ENCODE results near the gene TSPAN18. TPM values are rescaled to one million over a fixed set of nuclear protein-coding genes. Genes with fewer than 3 reads are reported as not detected.

Gene TSPAN18
- total RNA-seq, 1 experiment from 2014 or later: 2.8 TPM

DNA sequence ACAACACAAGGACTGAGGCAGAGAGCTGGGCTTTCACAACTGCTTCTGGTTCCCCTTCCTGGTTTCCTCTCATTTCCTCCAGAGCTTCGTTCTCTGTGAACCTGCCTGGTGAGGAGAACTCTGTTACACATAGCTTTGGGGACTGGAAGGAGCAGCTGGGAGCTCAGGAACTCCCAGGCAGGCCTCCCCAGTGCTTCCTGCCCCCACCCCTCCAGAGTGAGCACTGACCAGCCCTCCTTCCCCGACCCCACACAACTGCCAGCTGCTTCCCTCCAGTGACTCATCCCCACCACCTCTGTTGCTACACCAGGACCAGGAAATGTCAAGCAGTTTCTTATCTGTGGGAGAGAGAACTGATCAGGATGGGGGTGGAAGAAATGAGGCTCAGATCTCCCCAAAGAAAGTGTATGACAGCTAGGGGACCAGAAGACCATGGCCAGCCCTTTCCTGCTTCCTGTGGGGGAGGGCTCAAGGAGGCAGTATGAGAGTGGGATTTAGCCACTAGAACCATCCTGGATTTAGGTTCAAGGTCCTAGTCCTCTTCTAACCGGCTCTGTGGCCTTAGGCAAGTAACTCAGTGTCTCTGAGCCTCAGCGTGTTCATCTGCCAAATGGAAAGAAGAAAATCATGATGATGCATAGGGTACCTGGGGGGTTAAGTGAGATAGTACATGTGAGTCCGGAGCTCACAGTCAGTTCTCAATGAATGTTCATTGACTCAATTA, 228.4 kb downstream of the TSPAN18 start:
- TF ChIP-seq, protein P1, sequence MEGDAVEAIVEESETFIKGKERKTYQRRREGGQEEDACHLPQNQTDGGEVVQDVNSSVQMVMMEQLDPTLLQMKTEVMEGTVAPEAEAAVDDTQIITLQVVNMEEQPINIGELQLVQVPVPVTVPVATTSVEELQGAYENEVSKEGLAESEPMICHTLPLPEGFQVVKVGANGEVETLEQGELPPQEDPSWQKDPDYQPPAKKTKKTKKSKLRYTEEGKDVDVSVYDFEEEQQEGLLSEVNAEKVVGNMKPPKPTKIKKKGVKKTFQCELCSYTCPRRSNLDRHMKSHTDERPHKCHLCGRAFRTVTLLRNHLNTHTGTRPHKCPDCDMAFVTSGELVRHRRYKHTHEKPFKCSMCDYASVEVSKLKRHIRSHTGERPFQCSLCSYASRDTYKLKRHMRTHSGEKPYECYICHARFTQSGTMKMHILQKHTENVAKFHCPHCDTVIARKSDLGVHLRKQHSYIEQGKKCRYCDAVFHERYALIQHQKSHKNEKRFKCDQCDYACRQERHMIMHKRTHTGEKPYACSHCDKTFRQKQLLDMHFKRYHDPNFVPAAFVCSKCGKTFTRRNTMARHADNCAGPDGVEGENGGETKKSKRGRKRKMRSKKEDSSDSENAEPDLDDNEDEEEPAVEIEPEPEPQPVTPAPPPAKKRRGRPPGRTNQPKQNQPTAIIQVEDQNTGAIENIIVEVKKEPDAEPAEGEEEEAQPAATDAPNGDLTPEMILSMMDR (conservative IDR thresholded peaks at IDR 0.05; ENCODE audit: low read depth, low read length): no peak
- no peak for TF ChIP-seq EZH2 (IDR thresholded peaks at IDR 0.05; ENCODE audit: borderline replicate concordance, low read depth, low read length, poor library complexity, severe bottlenecking)
- ChIA-PET CTCF (interaction anchor here (1.4 kb wide), 1 partner anchor 18 kb away, joined by 8 read pairs; no protein-coding TSS in a partner anchor), POLR2A (ENCODE audit: low non-redundant PET) (no interaction called here)
- BruUV-seq (replicated peaks): no TSS peak
- Histone ChIP-seq H3K9me3 (ENCODE audit: low read depth, low read length, poor library complexity, severe bottlenecking) (no peaks in the 10 kb centered on the region), H3K36me3 (ENCODE audit: insufficient read depth, low read length, poor library complexity, severe bottlenecking) (no peaks in the 10 kb centered on the region), H3K27me3 (replicated peaks; ENCODE audit: insufficient read depth, low read depth, low read length, poor library complexity) (no peaks in the 10 kb centered on the region), H3K4me1 (ENCODE audit: insufficient read depth, low read length, poor library complexity, severe bottlenecking) (peaks cover 22% of the 10 kb centered on the region), H3K27ac (ENCODE audit: low read depth, low read length, poor library complexity, severe bottlenecking) (no peak overlapping the region), H3K4me3 (ENCODE audit: low read depth, low read length, poor library complexity, severe bottlenecking) (no peak overlapping the region)
- intact Hi-C loops (cut with micrococcal nuclease; ENCODE audit: unreplicated experiment): no loop called here
- DNase-seq (ENCODE audit: low spot score): peak; percentile 50

DNA sequence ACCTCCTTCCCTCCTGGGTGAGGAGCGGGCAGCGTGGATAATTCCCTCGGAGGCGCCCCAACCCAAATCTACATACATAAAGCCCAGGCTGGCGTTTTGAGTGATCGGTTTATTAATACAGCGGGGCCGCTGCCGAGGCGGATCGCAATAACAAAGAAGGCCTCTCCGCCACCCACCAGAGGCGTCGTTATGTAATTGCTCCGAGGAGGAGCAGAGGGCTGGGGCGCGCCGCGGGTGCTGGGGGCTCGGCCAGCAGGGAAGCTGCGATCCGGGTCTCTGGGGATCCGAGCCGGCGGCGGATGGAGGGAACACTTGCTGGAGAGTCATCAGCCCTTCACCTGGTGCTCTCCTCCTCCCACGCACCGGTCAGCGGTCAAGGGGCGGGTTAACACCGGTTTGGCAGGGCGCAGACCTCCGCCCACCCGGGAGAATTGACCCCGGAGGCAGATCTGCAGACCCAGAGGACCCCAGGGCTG, 230.3 kb downstream of the TSPAN18 start:
- H3K27ac ChIP-seq (ENCODE audit: low read depth, low read length, poor library complexity, severe bottlenecking): no peak overlapping the region
- H3K9me3 ChIP-seq (ENCODE audit: low read depth, low read length, poor library complexity, severe bottlenecking): no peaks in the 10 kb centered on the region
- H3K4me1 ChIP-seq (ENCODE audit: insufficient read depth, low read length, poor library complexity, severe bottlenecking): peaks cover 18% of the 10 kb centered on the region
- no TSS peak for BruUV-seq (replicated peaks)
- ChIA-PET CTCF (no interaction called here), POLR2A (ENCODE audit: low non-redundant PET) (no interaction called here)
- peak; percentile 63 for DNase-seq (ENCODE audit: low spot score)
- TF ChIP-seq, protein P1 (conservative IDR thresholded peaks at IDR 0.05; ENCODE audit: low read depth, low read length): no peak
- no peak for TF ChIP-seq EZH2 (IDR thresholded peaks at IDR 0.05; ENCODE audit: borderline replicate concordance, low read depth, low read length, poor library complexity, severe bottlenecking)
- intact Hi-C loops (cut with micrococcal nuclease; ENCODE audit: unreplicated experiment): no loop called here
- H3K4me3 ChIP-seq (ENCODE audit: low read depth, low read length, poor library complexity, severe bottlenecking): no peak overlapping the region
- H3K27me3 ChIP-seq (replicated peaks; ENCODE audit: insufficient read depth, low read depth, low read length, poor library complexity): no peaks in the 10 kb centered on the region
- no peaks in the 10 kb centered on the region for H3K36me3 ChIP-seq (ENCODE audit: insufficient read depth, low read length, poor library complexity, severe bottlenecking)

DNA sequence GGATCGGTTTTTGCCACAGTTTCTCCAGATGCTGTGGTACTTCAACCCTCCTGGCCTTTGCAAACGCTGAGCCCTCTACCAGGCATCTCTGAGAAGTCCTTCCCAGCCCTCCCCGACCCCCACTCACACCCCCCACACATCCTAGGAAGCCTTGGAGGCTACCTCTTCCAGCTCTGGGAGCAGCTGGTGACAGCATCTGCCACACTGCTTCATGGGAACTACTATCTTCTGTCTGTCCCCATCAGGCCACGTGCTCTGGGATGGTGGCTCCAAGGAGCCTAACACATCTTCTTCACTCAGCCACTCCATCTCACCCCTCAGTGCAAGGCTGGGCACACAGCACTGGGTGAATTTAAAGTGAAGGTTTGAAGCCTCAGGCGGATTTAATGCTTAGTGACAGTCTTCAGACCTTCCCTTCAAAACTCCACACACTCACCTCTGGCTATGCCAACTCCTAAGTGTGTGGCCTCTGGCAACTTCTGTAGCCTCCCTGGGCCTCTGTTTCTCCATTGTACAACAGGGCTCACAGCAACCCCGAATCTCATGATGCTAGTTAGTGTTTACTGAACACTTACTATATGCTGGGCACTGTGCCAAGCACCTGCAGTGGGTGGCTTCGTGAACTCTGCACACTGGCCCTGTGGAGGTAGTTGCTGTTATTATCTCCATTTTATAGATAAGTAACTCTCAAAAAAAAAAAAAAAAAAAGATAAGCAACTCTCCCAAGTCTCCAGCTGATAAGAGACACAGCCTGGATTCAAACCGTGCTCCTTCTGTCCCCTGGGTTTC, 231.2 kb downstream of the TSPAN18 start:
- no peak overlapping the region for H3K4me3 ChIP-seq (ENCODE audit: low read depth, low read length, poor library complexity, severe bottlenecking)
- ChIA-PET POLR2A (ENCODE audit: low non-redundant PET) (no interaction called here), CTCF (interaction anchor here (0.6 kb wide), 1 partner anchor 603 kb away, joined by 6 read pairs; no protein-coding TSS in a partner anchor)
- no peak for DNase-seq (ENCODE audit: low spot score)
- no peaks in the 10 kb centered on the region for H3K27me3 ChIP-seq (replicated peaks; ENCODE audit: insufficient read depth, low read depth, low read length, poor library complexity)
- H3K4me1 ChIP-seq (ENCODE audit: insufficient read depth, low read length, poor library complexity, severe bottlenecking): peaks cover 18% of the 10 kb centered on the region
- TF ChIP-seq, protein P1 (conservative IDR thresholded peaks at IDR 0.05; ENCODE audit: low read depth, low read length): 0 out of 2 replicates have a peak, but pooled peaks have one; percentile 1
- no peak for TF ChIP-seq EZH2 (IDR thresholded peaks at IDR 0.05; ENCODE audit: borderline replicate concordance, low read depth, low read length, poor library complexity, severe bottlenecking)
- intact Hi-C loops (cut with micrococcal nuclease; ENCODE audit: unreplicated experiment): no loop called here
- no peaks in the 10 kb centered on the region for H3K9me3 ChIP-seq (ENCODE audit: low read depth, low read length, poor library complexity, severe bottlenecking)
- no peak overlapping the region for H3K27ac ChIP-seq (ENCODE audit: low read depth, low read length, poor library complexity, severe bottlenecking)
- BruUV-seq (replicated peaks): no TSS peak
- no peaks in the 10 kb centered on the region for H3K36me3 ChIP-seq (ENCODE audit: insufficient read depth, low read length, poor library complexity, severe bottlenecking)

Measured in A673 (cell line).